GM11168 (cell line): ENCODE results near the gene ILK.

ENCODE experiments used
- in situ Hi-C: fragments of 300-500 bp; cut with MboI; formaldehyde crosslinking; loops from one replicate; pipeline ENCODE4 v1.12.0; 2022; ENCODE audit warnings: low sequenced_read_pairs; ENCODE audit not compliant: unreplicated experiment

The ILK gene

DNA sequence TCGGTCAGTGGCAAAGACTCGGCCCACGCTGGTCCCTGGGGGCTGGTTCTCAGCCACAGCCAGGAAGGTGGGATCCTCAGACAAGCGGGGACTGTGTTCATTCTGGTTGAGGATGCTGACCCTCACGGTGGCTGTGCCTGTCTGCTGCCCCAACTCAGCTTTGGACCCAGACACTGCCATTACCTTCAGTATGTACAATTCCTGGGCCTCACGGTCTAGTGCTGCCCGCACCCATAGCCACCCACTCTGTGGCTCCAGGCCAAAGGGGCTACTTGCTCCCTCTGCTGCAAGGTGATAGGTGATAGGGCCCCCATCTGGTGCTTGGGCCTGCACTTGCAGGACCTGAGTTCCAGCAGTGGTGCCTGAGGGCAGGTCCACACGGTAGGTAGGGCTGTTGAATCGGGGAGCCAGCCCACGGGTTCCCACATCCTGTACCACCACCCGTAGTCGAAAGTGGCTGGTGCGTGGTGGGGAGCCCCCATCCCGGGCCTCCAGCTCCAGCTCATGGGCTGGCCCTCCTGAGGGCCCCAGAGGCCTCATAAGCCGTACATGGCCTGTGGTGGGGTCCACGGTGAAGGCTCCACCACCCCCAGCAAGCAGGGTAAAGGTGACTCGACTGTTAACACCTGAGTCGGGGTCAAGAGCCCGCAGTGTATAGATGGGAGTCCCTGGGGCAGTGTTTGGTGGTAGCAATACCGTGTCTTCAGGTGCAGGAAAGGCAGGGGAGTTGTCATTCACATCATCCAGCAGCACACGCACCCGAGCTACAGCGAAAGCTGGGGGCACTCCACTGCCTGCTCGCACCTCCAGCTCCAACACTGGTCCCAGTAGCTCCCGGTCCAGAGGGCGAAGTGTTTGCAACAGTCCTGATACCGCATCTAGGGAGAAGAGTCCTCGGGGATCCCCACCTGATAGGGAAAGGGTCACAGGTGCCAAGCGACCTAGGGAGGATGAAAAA, 28.8 kb downstream of the ILK start:
- in situ Hi-C loops = no loop called here

DNA sequence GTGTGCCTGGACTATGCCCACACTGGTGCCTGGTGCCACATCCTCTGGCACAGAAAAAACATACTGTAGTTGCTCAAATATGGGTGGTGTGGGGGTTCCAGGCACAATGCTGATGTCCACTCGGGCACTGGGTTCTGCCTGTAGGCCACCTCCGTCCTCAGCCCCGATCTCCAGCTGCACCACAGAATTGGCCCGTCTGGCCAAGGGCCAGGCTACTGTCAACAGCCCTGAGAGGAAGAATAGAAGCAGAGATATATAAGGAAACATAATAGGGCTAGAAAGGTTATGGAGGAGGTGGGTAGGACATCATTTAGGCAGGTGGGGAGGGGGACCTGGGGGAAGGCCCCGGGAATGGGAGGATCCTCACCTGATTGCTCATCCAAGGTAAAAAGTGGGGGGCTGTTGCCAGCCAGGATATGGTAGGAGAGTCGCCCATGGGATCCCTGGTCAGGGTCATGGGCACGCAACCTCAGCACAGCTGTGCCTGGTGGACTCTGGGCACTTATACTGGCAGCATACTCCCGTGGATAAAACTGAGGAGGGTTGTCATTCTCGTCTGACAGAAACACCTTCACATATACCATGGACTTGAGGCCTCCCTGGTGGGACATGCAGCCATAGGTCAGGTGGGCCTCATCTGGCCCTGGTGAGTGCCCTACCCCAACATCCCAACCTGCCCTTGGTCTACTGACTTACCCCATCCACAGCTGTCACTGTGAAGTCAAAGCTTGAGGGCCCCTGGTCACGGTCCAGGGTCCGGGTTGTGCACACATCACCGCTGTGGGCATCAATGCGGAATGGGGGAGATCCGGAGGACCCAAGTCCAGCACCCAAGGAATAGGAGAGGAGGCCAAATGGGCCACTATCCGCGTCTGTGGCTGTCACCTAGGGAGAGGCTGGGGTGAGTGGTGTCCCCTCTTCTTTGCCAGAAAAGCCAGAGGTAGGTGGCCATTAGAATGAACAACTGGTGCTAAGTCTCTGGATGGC, 30.1 kb downstream of the ILK start:
- in situ Hi-C loops = no loop called here

DNA sequence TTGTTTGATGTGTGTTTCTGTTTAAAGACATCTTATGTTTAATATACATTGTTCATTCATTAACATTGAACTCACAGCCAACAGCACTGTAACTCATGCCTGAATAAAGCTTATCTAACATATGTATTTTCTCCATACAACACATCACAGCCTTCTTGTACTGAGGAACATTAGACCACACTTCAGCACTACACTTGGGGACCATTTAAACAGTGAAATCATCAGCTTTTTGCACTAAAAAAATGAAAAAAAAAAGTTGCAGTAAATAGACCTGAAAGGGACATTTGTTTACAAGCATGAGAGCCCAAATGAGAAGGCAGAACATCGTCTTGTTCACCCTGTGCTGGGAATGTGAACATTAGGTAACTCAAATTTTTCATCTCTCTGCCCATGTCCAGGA, 31.0 kb downstream of the ILK start:
- in situ Hi-C loops = no loop called here

DNA sequence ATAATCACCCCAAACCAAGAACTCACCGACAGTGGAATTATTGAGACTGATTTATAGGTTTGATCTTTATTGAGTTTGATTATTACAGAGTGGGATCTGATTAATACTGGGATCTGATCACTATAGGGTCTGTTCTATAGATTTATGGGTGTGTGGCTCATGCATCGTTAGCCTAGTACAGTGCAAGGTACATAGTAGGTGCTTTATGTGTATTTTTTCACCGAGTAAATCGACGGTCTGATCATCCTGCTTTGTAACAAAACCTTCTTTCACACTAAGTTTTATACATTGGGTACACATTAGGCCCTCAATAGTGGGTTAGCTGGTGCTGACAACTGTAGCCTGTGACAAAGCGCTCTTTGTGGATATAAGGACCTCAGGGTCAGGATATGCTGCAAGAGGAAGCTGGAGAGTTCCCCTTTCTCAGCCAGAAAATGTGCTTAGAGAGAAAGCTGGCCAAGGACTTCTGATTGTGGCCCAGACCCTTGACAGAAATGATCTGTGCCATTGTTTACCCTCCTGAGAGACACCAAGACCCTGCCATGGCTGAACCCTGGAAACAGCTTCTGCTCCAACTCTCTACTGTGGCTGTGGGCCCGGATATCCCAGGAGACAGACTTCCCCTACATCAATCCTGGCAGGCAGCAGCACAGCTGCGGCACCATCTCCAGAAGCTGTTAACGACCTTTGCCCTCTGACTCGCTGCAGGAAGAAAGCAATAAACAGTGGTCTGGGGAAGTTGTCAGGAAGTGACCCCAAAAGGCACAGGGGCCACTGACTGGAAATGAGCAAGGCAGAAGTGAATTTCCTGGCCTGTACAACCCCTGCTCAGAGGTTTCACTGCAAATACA, 31.7 kb downstream of the ILK start:
- in situ Hi-C loops = no loop called here

DNA sequence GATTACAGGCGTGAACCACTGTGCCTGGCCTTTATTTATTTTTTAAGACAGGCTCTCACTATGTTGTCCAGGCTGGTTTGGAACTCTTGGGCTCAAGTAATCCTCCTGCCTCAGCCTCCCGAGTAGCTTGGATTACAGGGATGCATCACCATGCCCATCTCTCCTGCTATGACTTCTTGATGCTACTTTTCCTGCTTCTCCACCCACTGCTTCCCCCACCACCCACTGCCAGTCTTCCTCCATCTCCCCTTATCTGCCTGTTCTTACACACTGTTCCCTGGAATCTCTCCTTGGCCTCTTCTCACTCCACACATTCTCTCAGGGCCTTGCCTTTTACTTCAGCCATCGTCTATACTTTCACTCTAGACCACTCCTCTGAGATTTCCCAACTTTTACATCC, 32.9 kb downstream of the ILK start:
- in situ Hi-C loops = no loop called here

DNA sequence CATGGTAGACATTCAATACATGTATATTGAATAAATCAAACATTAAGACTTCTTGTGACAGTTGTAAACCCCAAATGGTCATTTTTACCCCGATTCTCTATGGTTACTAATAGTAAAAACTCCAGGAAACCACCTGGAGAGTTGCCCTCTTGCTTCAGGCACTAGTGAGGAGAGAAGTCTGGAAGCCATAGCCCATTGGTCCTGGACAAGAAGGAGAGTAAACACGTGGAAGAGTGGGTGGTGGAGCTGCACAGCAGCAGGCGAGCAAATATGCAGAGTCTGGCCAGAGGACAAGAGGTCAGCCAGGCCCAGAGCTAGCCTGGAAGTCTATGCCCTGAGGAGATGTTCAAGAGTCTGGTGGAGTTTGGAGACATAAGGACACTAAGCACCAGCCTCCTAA, 34.3 kb downstream of the ILK start:
- in situ Hi-C loops = no loop called here

DNA sequence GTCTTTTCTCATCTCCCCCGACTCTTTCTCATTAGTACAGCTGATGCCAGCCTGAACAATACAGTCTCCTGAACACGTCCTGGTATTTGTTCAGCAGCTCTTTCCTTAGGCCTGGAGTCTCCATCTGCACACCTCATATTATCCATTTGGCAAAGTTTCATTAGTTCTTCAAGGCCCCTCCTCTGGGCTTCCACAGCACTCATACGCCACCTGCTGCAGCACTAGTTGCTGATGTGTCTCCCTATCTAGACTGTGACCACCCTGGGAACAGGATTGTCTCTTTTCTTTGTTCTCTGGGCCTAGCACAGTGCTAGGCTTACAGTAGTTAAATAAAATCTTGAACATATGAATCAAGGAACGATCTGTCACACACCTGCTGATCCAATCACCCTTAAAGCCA, 34.9 kb downstream of the ILK start:
- in situ Hi-C loops = no loop called here

DNA sequence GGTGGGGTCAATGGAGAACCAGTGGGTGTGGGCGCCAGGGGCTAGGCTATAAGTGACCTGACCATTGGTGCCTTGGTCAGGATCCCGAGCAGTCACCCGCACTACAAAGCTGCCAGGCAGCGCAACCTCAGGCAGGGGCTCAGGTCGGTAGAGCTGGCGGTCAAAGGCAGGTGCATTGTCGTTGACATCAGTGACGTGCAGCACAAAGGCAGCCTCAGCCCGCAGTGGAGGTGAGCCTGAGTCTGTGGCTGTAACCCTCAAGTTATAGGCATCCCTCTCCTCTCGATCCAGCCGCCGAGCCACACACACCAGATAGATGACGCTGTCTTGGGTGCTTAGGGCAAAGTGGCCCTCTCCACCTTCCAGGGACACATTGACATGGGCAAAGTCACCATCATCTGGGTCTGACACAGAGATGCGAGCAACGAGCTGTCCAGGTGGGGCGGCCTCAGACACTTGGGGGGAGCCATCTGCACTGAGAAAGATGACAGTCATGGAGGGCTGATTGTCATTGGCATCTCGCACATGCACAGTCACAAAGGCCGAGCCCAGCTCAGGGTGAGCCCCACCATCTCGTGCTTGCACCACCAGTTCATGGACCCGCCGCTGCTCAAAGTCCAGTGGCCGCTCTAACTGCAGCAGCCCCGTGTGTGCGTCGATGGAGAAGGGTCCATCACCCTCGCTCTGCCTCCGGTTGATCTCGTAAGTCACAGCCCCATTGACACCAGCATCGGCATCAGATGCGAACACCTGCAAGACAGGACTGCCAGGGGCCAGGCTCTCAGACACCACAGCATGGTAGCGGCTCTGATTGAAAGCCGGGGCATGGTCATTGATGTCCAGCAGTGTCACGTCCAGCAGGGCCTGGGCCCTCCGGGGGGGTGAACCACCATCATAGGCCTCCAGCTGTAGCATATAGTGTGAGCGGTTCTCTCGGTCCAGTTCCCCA, 36.7 kb downstream of the ILK start:
- in situ Hi-C loops = no loop called here

DNA sequence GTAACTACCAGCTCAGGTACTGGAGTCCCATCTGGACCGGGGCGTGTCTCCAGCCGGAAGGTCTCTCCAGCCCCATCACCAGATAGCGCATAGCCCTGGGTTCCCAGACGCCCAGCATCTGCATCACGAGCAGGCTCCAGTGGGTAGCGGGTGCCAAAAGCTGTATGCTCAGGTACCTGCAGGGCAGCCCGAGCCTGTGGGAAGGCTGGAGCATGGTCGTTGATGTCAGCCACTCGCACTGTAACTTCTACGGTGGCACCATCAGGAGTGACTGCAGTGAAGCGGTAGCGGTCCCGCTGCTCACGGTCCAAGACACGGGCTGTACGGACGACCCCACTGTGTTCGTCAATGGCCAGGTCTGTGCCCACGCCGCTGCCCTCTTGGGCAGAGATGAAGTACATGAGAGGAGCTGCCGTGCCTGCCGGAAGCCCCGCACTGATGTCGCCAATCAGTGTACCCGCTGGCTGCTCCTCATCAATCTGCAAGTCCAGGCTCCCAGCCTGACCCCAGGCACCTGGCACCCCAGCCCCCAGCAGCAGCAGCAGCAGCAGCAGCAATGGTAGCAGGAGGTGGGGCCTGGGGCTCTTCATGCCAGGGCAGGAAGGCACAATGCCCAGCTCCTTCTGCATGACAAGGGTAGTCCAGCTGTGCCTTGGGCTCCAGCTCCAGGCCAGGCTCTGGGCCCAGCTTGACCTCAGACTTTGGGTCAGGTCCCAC, 37.6 kb downstream of the ILK start:
- in situ Hi-C loops = no loop called here

DNA sequence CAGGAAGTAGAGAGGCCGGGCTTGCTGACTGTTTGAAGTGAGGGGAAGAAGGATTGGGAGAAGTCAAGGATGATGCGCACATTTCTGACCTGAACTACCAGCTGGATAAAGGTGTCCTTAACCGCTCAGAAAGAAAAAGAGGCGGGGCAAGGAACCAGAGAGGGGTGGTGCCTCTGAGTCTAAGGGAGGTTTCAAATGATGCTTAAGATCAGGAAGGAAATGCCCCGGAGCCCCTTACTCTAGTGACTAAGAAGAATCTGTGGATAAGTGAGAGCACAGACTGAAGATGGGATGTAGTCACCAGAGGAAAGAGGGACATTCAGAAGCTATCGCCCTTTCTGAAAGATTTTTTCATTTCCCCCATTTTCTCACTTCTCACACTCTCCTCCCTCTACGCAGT, 39.4 kb downstream of the ILK start:
- in situ Hi-C loops = no loop called here

DNA sequence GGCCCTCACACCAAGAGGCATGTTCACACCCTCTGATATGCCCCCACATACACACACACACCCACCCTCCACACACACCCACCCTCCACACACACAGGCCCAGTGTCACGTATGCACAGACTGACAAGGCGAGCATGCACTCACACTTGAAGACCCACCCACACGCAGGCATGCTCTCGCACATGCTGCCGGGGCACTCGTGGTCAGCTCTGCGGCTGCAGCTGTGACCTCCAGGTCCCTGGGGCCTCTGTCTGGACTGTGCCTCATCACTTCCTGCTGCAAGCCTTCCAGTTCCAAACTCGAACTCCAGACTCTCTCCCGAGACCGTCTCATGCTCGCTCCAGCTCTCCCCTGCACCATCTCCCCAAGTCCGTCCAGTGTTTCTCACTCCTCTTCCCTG, 42.5 kb downstream of the ILK start:
- in situ Hi-C loops = no loop called here

DNA sequence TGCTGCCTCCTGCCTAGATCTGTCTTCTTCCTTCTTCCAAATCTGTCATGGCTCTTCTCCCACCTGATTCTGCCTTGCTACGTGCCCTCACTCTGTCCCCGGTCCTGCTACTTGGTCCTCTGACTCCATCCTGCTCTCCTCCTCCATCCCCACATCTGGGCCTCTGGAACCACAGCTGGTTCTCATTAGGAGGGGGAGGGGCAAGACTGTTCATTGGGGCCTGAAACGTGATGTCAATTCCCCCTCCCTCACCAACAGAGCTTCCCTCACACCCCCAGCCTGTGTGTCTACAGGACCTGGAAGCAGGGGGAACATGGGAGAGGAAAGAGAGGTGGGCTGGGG, 43.0 kb downstream of the ILK start:
- in situ Hi-C loops = no loop called here

DNA sequence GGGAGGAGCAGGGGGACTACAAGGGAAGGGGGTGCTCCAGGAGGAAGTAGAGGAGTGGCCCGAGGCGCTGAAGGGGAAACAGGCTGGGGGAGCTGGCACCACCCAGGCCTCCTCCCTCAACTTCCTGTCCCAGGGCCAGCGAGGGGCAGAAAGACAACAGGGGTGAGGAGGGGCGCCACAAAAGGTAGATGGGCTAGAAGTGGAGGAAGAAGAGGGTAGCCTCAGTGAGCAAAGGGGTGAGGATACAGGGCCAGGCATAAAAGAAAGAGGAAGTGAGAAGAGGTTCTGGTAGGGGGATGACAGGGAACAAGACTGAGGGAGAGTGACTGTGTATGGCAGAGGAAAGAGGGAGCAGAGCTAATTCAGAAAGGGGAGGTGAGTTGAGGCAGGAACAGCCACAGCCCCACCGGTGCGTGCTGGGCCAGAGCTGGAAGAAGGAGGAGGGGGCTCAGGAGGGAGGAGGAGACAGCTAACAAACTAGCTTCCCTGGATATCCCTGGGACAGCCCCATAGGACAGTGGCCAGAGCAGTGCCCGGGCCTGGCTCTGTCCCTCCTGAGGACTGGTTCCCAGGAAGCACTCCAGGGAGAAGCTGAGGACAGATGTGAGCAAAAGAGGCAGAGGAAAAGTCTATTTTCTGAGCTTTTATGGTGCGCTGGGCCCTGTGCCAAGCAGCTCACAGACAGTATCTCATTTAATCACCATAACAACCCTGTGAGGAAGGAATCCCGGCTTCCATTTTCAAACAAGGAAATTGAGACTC, 43.5 kb downstream of the ILK start:
- in situ Hi-C loops = no loop called here

DNA sequence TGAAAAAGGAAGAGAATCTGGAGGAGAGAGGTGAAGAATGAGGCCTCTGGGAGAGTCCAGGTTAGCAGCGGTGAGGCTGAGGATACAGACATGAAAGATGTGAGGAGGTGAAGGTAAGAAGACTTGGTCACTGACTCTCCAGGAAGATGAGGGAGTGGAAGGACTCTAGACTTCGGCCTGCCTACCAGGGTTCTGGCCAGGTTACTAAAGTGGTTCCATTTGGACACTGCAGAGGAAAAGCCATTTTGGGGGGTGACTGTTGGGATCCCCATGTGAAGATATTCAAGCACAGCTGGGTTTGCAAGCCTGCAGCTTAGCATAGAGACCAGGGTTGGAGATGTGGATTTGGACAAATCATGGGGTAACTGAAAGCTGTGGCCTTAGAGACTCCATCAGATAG, 44.3 kb downstream of the ILK start:
- in situ Hi-C loops = no loop called here

DNA sequence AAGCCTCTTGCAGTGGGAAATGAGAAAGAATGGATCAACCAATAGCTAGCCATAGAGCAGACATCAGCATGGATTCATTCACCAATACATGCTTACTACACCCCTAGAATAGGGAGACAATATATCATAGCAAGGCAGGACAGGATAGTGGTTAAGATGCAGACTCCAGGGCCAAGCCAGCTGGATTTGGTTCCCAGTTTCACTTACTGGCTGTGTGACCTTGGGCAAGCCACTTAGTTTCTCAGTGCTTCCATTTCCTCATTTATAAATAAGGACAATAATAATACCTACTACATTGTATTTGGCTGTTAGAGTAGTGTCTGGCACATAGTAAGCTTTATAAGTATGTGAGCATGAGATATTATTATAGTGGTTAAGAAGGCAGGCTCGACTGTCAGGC, 44.9 kb downstream of the ILK start:
- in situ Hi-C loops = no loop called here

DNA sequence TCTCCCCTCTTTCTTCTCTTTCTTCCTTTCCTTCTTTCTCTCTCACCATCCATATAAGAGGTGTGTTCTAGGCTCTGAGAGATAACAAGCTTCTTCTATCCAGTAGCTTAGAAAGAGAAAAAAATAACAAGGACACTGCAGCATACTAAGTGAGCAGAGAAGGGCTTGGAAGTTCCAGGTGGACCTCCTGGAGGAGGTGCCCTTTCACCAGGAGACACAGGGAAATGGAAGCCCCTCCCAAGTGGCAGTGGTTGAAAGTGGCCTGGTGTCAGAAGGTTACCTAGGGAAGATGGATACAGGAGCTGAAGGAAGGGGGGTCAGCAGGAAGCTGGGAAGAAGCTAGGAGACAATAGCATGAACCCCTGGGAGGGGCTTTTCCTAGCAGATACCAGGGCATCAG, 46.5 kb downstream of the ILK start:
- in situ Hi-C loops = no loop called here

DNA sequence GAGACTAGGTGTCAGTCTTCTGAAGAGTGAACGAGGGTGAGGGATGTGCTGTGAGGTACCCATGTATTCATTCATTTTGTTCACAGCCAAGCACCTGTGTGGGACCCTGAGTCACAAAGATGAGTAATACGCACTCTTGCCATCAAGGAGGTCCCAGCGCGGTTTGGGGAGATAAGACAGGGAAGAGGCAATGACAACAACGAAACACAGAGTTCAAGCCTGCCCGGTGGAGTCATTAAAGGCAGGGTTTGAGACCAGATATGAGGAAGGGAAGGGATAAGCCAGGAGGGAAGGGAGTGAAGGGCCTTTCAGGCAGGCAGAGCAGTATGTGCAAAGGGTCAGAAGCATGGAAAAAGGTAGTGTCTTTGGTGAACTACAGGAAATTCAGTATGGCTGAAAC, 47.4 kb downstream of the ILK start:
- in situ Hi-C loops = no loop called here

DNA sequence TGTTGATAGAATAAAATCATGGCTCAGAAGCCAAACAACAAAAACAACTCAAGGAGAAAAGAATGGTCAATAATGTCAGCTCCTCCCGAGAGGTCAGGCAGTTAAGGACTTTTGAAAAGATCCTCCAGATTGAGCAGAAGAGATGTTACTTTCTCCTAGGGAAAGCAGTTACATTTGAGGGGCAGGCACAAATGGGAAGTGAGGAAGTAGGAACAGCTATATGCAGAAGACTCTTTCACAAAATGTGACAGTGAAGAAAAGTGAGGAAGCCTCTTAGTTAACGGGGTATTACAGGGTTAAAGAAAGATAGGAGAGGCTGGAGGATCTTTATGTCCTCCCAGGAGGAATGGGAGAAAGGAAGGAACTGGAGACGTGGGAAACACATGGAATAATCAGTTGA, 48.6 kb downstream of the ILK start:
- in situ Hi-C loops = no loop called here
